AG09309 (cell line): ENCODE data around the gene SLC22A23.

Experiments
- DNase-seq: peaks from one replicate; pipeline ENCODE4 v3.0.0-alpha.2; 2010; ENCODE audit warnings: low read depth
- H3K4me3 ChIP-seq: 2 replicates; pipeline ENCODE4 v1.5.1; 2011; ENCODE audit warnings: mild to moderate bottlenecking, low read depth, low read length, moderate library complexity; ENCODE audit not compliant: control insufficient read depth
- TF ChIP-seq, protein P1 (sequence below): IDR thresholded peaks from 2 replicates; pipeline ENCODE4 v1.5.1; 2011; ENCODE audit warnings: mild to moderate bottlenecking, low read depth, low read length, inconsistent platforms; ENCODE audit not compliant: insufficient read depth, control insufficient read depth; ENCODE audit errors: missing control alignments

The SLC22A23 gene

GRCh38 chr6:3489027-3489757 lies 32.3 kb upstream of the SLC22A23 start:
- DNase-seq: no peak
- TF ChIP-seq, protein P1, sequence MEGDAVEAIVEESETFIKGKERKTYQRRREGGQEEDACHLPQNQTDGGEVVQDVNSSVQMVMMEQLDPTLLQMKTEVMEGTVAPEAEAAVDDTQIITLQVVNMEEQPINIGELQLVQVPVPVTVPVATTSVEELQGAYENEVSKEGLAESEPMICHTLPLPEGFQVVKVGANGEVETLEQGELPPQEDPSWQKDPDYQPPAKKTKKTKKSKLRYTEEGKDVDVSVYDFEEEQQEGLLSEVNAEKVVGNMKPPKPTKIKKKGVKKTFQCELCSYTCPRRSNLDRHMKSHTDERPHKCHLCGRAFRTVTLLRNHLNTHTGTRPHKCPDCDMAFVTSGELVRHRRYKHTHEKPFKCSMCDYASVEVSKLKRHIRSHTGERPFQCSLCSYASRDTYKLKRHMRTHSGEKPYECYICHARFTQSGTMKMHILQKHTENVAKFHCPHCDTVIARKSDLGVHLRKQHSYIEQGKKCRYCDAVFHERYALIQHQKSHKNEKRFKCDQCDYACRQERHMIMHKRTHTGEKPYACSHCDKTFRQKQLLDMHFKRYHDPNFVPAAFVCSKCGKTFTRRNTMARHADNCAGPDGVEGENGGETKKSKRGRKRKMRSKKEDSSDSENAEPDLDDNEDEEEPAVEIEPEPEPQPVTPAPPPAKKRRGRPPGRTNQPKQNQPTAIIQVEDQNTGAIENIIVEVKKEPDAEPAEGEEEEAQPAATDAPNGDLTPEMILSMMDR: no peak
- no peak overlapping the region for H3K4me3 ChIP-seq

GRCh38 chr6:3484946-3485345 lies 28.1 kb upstream of the SLC22A23 start:
- TF ChIP-seq, protein P1: no peak
- no peak for DNase-seq
- H3K4me3 ChIP-seq: no peak overlapping the region

DNA sequence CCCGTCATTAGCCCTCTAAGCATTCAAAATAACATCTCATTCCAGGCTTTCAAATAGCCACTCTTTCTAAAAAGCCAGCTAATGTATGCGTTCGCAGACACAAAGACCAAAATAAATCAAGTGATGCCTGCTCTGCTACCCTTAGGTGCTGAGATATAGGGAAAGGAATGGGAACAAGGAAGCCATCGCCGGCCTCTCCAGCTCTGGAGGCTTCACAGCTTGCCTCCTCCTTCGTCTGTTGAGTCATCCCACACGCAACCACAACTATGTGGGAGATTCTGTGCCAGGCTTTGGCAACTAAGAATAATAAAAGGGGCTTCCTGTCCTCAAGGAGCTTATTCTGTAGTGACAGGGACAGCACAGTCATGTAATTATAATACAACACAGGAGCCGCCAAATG lies 27.3 kb upstream of the SLC22A23 start:
- H3K4me3 ChIP-seq: no peak overlapping the region
- TF ChIP-seq, protein P1: no peak
- no peak for DNase-seq

DNA sequence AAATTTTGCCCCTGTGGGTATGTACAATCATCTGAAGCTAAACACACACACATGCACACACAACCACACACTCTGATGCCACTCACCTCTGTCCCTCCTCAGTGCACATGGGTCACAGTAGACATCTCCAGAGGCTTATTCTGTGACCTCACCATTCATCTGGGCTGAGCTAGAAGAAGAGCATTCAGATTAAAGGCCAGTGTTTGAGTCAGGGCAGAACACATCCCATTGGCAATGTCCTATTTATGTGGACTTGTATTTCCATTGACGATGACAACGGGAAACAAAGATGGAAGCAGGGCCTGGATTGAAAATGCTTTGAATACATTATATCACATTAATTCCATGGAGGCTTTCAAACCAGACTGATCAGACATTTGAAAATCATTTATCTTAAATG lies 26.8 kb upstream of the SLC22A23 start:
- DNase-seq: no peak
- TF ChIP-seq, protein P1: no peak

DNA sequence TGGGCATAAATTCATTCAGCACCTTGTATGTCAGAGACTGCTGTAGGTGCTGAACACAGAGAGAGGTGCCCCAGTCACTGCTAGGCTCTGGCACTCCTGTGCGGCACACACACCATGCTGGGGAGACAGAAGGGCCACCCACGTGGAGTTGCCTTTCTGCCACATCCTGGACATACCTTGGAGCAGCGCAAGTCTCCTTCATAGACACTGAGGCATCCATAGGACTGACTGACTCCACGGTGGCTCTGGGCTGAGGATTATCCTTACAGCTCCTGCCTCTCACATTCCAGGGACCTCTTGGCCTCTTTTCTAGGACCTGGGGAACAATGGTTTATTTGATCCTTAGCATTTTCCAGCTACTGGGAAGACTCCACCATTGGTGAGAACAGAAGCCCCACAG lies 26.0 kb upstream of the SLC22A23 start:
- no peak for DNase-seq
- TF ChIP-seq, protein P1: no peak

More for the DNA sequence above, 26.8 kb upstream of the SLC22A23 start:
- no peak overlapping the region for H3K4me3 ChIP-seq

DNA sequence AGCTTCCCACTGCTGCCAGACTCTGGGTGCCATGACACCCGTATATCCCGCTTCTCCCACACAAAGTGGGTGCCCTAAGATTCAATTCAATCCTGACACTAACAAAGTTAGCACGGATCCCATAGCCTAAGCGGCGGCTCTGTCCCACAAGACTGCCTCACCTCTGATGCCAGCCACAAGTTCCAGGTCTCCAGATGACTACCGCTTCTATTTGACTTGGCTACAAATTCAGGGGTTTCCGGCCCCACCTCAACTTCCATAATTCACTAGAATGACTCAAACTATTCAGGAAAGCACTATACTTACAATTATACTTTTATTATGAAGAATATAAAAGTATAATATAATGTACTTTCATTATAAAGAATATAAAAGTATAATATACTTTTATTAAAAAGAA lies 24.8 kb upstream of the SLC22A23 start:
- DNase-seq: no peak
- no peak overlapping the region for H3K4me3 ChIP-seq
- TF ChIP-seq, protein P1: no peak

More for the DNA sequence above, 26.0 kb upstream of the SLC22A23 start:
- H3K4me3 ChIP-seq: no peak overlapping the region
